ENCODE results near the gene GNGT2.

The GNGT2 gene

DNA sequence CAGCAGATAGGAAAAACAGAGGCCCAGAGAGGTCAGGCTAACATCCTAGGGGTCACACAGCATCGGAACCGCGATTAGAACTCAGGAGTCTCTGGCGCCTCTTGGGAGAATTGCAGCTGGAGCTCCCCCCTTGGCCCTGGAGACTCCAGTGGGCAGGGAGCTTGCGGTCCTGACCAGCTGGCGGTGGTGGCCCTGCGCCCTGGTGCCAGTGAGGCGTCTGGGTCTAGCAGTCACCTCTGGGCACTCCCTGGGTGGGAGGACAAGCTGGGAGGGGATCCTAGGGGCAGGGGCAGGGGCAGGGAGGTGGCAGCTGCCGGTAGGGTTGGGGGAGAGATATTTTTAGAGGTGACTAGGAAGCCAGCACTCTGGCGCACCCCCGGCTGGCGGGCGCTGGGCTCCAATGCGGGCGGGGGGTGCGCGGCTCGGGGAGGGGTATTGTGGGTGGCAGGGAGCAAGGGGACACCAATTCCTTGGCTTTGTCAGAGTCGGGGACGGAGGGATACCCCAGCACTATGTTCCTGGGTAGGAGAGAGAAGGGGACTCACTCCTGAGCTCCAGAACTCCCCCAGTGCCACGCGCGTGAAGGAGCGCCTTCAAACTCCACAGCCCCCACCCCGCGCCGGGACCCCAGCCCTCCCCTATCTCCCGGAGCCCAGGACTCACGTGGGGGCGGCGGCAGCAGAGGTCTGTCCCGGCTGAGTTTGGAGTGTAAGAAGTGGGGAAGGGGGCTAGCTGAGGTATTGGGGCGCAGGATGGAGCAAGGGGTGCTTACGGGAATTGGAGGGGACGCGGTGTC is 19.6 kb upstream of the GNGT2 start:
- no peak overlapping the region for H3K27ac ChIP-seq
- no peak for TF ChIP-seq CTCF (IDR thresholded peaks at IDR 0.05)
- TF ChIP-seq ZFX (IDR thresholded peaks at IDR 0.05; ENCODE audit: borderline replicate concordance): no peak

- no peak overlapping the region for H3K27ac ChIP-seq
- TF ChIP-seq CTCF (IDR thresholded peaks at IDR 0.05) (no peak), ZFX (IDR thresholded peaks at IDR 0.05; ENCODE audit: borderline replicate concordance) (no peak)
Measured at GRCh38 chr17:49229076-49229804, 18.9 kb upstream of the GNGT2 start.

DNA sequence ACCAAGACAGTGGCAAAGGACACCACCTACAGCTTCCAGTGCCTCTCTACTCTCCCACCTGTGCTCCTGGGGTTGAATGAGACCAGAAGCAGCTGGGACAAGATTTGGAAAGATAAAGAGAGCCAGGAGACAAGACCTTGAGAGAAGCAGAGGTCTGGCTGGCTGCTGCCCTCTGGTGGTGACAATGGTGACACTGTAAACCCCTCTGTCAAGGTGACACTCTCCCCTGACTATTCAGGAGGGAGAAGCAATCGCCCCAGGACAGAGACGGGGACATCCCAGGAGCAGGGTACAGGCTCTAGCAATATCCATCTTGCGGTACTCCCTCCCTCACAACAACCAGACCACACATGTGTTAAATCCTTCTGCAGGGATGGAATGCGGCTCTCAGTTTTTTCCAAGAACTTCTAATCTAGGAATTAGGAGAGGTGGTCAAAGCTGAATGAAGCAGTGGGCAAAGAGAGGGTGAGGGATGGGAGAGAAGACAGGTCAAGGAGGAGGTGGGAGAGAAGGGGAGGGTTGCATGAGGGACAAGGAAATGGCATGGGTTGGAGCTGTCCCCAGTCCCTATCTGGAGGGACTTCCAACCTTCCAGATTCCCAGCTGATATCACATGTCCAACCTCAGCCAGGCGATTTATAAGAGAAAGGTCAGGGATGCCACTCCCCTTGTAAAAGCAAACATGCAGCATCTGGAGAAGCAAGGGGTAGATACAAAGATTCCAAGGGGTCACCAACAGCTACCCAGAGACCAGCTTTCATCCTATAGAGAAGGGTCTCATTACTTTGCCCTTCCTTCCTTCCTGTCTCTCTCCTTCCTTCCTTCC is 17.3 kb upstream of the GNGT2 start:
- no peak for TF ChIP-seq ZFX (IDR thresholded peaks at IDR 0.05; ENCODE audit: borderline replicate concordance)
- peak; percentile 95 for TF ChIP-seq CTCF (IDR thresholded peaks at IDR 0.05)
- no peak overlapping the region for H3K27ac ChIP-seq

- TF ChIP-seq ZFX (IDR thresholded peaks at IDR 0.05; ENCODE audit: borderline replicate concordance) (no peak), CTCF (IDR thresholded peaks at IDR 0.05) (no peak)
- H3K27ac ChIP-seq: no peak overlapping the region
Measured at GRCh38 chr17:49226771-49227435, 16.5 kb upstream of the GNGT2 start.

- H3K27ac ChIP-seq: no peak overlapping the region
- TF ChIP-seq CTCF (IDR thresholded peaks at IDR 0.05) (no peak), ZFX (IDR thresholded peaks at IDR 0.05; ENCODE audit: borderline replicate concordance) (no peak)
Measured at GRCh38 chr17:49225554-49226236, 15.3 kb upstream of the GNGT2 start.

DNA sequence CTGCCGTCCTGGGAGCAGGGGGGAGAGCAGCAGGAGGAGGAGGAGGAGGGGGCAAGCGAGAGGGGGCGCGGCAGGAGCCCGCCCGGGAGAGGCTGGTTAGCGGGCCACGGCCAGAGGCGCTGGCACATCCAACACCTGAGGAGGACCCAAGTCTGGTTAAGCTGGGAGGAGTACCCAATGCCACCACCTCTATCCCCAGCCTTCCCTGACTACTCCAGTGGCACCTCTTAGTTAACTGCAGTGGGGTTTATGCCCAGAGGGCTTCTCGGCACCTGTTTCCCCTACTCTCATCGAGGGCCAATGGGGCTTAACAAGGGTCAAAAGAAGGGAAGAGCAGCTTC is 14.6 kb upstream of the GNGT2 start:
- H3K27ac ChIP-seq: no peak overlapping the region
- TF ChIP-seq CTCF (IDR thresholded peaks at IDR 0.05): no peak
- TF ChIP-seq ZFX (IDR thresholded peaks at IDR 0.05; ENCODE audit: borderline replicate concordance): no peak

Measured in 22Rv1 (cell line).